Keratinocyte (primary cell): ENCODE data around the gene C1R.

ENCODE experiments used
- CTCF ChIP-seq, 3 experiments: IDR thresholded peaks in 1 of 3; conservative IDR thresholded peaks in 1 of 3; optimal IDR thresholded peaks in 1 of 3; 2 replicates in 2 of 3; 3 replicates in 1 of 3; pipeline versions ENCODE3 to v1.5.1; 2011; ENCODE audit warnings: low read length in 3 of 3, mild to moderate bottlenecking in 3 of 3, moderate library complexity in 2 of 3, control low read depth in 1 of 3, inconsistent platforms in 1 of 3; ENCODE audit not compliant: insufficient read depth in 2 of 3; ENCODE audit errors: extremely low read depth in 1 of 3
- EZH2 ChIP-seq: IDR thresholded peaks from one replicate; pipeline ENCODE4 v1.6.1; 2012; ENCODE audit warnings: inconsistent platforms, mild to moderate bottlenecking, low read length, moderate library complexity

DNA sequence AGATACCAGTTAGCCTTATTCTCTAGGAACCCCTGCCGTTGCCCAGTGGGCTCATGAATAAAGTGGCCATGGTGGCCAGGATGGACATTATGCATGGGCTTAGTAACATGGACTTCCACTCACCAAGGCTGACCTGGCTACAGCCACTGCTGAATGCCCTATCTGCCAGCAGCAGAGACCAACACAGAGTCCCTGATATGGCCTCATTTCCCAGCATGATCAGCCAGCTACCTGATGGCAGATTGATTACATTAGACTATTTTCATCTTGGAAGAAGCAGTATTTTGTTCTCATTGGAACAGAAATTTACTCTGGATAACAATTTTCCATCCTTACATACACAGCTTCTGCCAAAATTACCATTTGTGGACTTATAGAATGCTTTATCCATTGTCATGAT is 57.8 kb downstream of the C1R start:
- TF ChIP-seq CTCF (optimal IDR thresholded peaks at IDR 0.05 in 1 of 3, IDR thresholded peaks at IDR 0.05 in 1 of 3, conservative IDR thresholded peaks at IDR 0.05 in 1 of 3; ENCODE audit: extremely low read depth in 1 of 3, insufficient read depth in 2 of 3, low read length in 3 of 3) = no peak
- TF ChIP-seq EZH2 = no peak
